Right lobe of liver (tissue), 6 donors: ENCODE measurements around the gene SLC22A13. TPM values are rescaled to one million over a fixed set of nuclear protein-coding genes. Genes with fewer than 3 reads are reported as not detected.
A peak's percentile ranks its signal among the peaks of the same experiment; 100 is the strongest.

Source experiments
- ATAC-seq, 4 donors: fragments of 200-7000 bp; cut with Tn5 transposase; one replicate each; pipeline ENCODE4 v1.9.1; 2020; ENCODE audit warnings: mild to moderate bottlenecking in 4 of 4, moderate library complexity in 4 of 4
- DNase-seq, 3 donors: peaks; one replicate each; pipeline ENCODE4 v3.0.0-alpha.2; 2020
- H3K27ac ChIP-seq, 3 donors: fragments of 200-600 bp; one replicate each; pipeline ENCODE4 v1.8.0; 2022
- H3K27me3 ChIP-seq, 2 donors: fragments of 200-600 bp; one replicate each; pipeline ENCODE4 v1.8.0; 2022
- H3K36me3 ChIP-seq, 4 donors: fragments of 200-600 bp; sonication (generic) in 1 of 4; one replicate each; pipeline versions ENCODE4 v1.5.1 to v1.8.0; 2017 to 2022; ENCODE audit warnings: control low read depth in 1 of 4
- H3K4me1 ChIP-seq, 4 donors: fragments of 200-600 bp; sonication (generic) in 1 of 4; one replicate each; pipeline versions ENCODE4 v1.5.1 to v1.8.0; 2017 to 2022; ENCODE audit warnings: control low read depth in 1 of 4
- H3K4me3 ChIP-seq, 3 donors: fragments of 200-600 bp; one replicate each; pipeline ENCODE4 v1.8.0; 2022
- H3K9me3 ChIP-seq, 4 donors: fragments of 200-600 bp; sonication (generic) in 1 of 4; one replicate each; pipeline versions ENCODE4 v1.5.1 to v1.8.0; 2017 to 2022; ENCODE audit warnings: control low read depth in 1 of 4
- POLR2A ChIP-seq: fragments of 450-650 bp; IDR thresholded peaks from one replicate; pipeline ENCODE4 v1.6.1; 2017; ENCODE audit warnings: antibody characterized with exemption, mild to moderate bottlenecking
- WGBS: methylation state at CpG from one replicate; pipeline ENCODE4 v1.1.6; 2018; ENCODE audit warnings: low coverage, low lambda C conversion rate; ENCODE audit not compliant: insufficient coverage; ENCODE audit errors: missing lambda C conversion rate; 5-methylcytosine and 5-hydroxymethylcytosine counted together
- intact Hi-C, 2 donors: fragments of 100-400 bp; cut with DNase I; formaldehyde crosslinking; loops; one replicate each; pipeline versions ENCODE4 v1.11.2 to v1.14.1; 2022
- total RNA-seq, 6 experiments: library from RNA; depleted of rRNA in 2 of 6; stranded (reverse); fragments of >200 nt in 2 of 6; fragmentation: NEBNext Ultra II Directional in 3 of 6; extraction: Animal tissue kit (Norgen Biotek cat#: 25700) in 3 of 6; gene quantifications; one replicate each; pipeline versions ENCODE4 v1.1.0 to v1.2.4, GENCODE V29; 2016 to 2023
- TF ChIP-seq, protein P1 (sequence below), 4 donors: fragments of 200-600 bp in 3 of 4; fragments of 450-650 bp in 1 of 4; IDR thresholded peaks; one replicate each; pipeline versions ENCODE4 v1.5.1 to v1.8.0; 2016 to 2022; ENCODE audit warnings: antibody characterized with exemption in 4 of 4, mild to moderate bottlenecking in 2 of 4
- donor health status: DM: no; HTN: yes; CAD: no.
- donor health status: DM: no; HTN: no; CAD: no.
- donor health status: DM: no; HTN: no; CAD: no.
- donor health status: DM: no; HTN: yes; CAD: no.
- donor health status: DM: no; HTN: yes; CAD: no.

The SLC22A13 gene
- total RNA-seq, 6 experiments from 2014 or later, result 0.16 to 0.35 (median 0.22) TPM; not detected in 3

GRCh38 chr3:38267662-38268061 lies 2.0 kb downstream of the SLC22A13 start:
- WGBS, result 62% methylated on average over 2 of the region's 2 CpGs
- H3K9me3 ChIP-seq, result no peaks in the 10 kb centered on the region
- DNase-seq (no peak), ATAC-seq (no peak)
- no peaks in the 10 kb centered on the region for H3K36me3 ChIP-seq
- no peaks in the 10 kb centered on the region for H3K27me3 ChIP-seq
- intact Hi-C loops, result no loop called here
- H3K4me3 ChIP-seq, result no peak overlapping the region
- peaks cover 0 to 14% (median 0%) of the 10 kb centered on the region in 4 donors for H3K4me1 ChIP-seq
- TF ChIP-seq, protein P1, sequence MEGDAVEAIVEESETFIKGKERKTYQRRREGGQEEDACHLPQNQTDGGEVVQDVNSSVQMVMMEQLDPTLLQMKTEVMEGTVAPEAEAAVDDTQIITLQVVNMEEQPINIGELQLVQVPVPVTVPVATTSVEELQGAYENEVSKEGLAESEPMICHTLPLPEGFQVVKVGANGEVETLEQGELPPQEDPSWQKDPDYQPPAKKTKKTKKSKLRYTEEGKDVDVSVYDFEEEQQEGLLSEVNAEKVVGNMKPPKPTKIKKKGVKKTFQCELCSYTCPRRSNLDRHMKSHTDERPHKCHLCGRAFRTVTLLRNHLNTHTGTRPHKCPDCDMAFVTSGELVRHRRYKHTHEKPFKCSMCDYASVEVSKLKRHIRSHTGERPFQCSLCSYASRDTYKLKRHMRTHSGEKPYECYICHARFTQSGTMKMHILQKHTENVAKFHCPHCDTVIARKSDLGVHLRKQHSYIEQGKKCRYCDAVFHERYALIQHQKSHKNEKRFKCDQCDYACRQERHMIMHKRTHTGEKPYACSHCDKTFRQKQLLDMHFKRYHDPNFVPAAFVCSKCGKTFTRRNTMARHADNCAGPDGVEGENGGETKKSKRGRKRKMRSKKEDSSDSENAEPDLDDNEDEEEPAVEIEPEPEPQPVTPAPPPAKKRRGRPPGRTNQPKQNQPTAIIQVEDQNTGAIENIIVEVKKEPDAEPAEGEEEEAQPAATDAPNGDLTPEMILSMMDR (IDR thresholded peaks at IDR 0.05), result no peak
- TF ChIP-seq POLR2A, result no peak
- H3K27ac ChIP-seq, result no peak overlapping the region

- H3K27ac ChIP-seq, result no peak overlapping the region
- DNase-seq (no peak), ATAC-seq (no peak)
- H3K4me1 ChIP-seq, result peaks cover 0 to 14% (median 0%) of the 10 kb centered on the region in 4 donors
- H3K9me3 ChIP-seq, result no peaks in the 10 kb centered on the region
- 54% methylated on average over 5 of the region's 5 CpGs for WGBS
- H3K36me3 ChIP-seq, result no peaks in the 10 kb centered on the region
- no peaks in the 10 kb centered on the region for H3K27me3 ChIP-seq
- TF ChIP-seq POLR2A, result no peak
- TF ChIP-seq, protein P1 (IDR thresholded peaks at IDR 0.05), result no peak
- intact Hi-C loops, result no loop called here
- no peak overlapping the region for H3K4me3 ChIP-seq
Measured at GRCh38 chr3:38268087-38268486, 2.5 kb downstream of the SLC22A13 start.

GRCh38 chr3:38268522-38268921 lies 2.9 kb downstream of the SLC22A13 start:
- ATAC-seq, result peak in 1 of 4 donors; percentile 25

GRCh38 chr3:38270606-38271005 lies 5.0 kb downstream of the SLC22A13 start:
- Histone ChIP-seq H3K9me3 (no peaks in the 10 kb centered on the region), H3K4me3 (no peak overlapping the region), H3K27ac (no peak overlapping the region), H3K36me3 (no peaks in the 10 kb centered on the region), H3K4me1 (no peaks in the 10 kb centered on the region), H3K27me3 (no peaks in the 10 kb centered on the region)
- ATAC-seq, result no peak
- TF ChIP-seq, protein P1 (IDR thresholded peaks at IDR 0.05), result no peak
- TF ChIP-seq POLR2A, result no peak
- intact Hi-C loops, result no loop called here
- no peak for DNase-seq
- WGBS, result 84% methylated on average over 3 of the region's 3 CpGs

More at GRCh38 chr3:38268522-38268921, 2.9 kb downstream of the SLC22A13 start:
- Histone ChIP-seq H3K9me3 (no peaks in the 10 kb centered on the region), H3K27me3 (no peaks in the 10 kb centered on the region), H3K27ac (no peak overlapping the region), H3K4me3 (no peak overlapping the region), H3K36me3 (no peaks in the 10 kb centered on the region), H3K4me1 (peaks cover 0 to 14% (median 0%) of the 10 kb centered on the region in 4 donors)
- TF ChIP-seq, protein P1 (IDR thresholded peaks at IDR 0.05), result no peak
- DNase-seq, result no peak
- intact Hi-C loops, result no loop called here
- WGBS, result 38% methylated on average over 1 of the region's 1 CpG

GRCh38 chr3:38271553-38271952 lies 5.9 kb downstream of the SLC22A13 start:
- TF ChIP-seq, protein P1 (IDR thresholded peaks at IDR 0.05), result no peak
- no peak for TF ChIP-seq POLR2A
- intact Hi-C loops, result no loop called here
- no peaks in the 10 kb centered on the region for H3K27me3 ChIP-seq
- H3K4me1 ChIP-seq, result no peaks in the 10 kb centered on the region
- H3K9me3 ChIP-seq, result no peaks in the 10 kb centered on the region
- WGBS, result 91% methylated on average over 5 of the region's 5 CpGs
- DNase-seq, result no peak
- ATAC-seq, result no peak
- no peak overlapping the region for H3K4me3 ChIP-seq
- H3K27ac ChIP-seq, result no peak overlapping the region
- H3K36me3 ChIP-seq, result no peaks in the 10 kb centered on the region
